Hepatocyte (in vitro differentiated cells): ENCODE measurements around the gene PECR.

Experiments used
- EZH2 ChIP-seq: fragments of 200-600 bp; sonication (generic); IDR thresholded peaks from 2 replicates; pipeline ENCODE4 v1.6.1; 2016; ENCODE audit warnings: antibody characterized with exemption, mild to moderate bottlenecking, borderline replicate concordance
- EZH2phosphoT487 ChIP-seq: fragments of 200-600 bp; sonication (generic); IDR thresholded peaks from one replicate; pipeline ENCODE4 v1.6.1; 2018; ENCODE audit warnings: antibody characterized with exemption, mild to moderate bottlenecking, low read depth, moderate library complexity; ENCODE audit not compliant: unreplicated experiment, severe bottlenecking
- TF ChIP-seq, protein P1 (sequence below): fragments of 200-600 bp; sonication (generic); IDR thresholded peaks from 2 replicates; pipeline ENCODE4 v1.5.1; 2016; ENCODE audit warnings: antibody characterized with exemption, mild to moderate bottlenecking; ENCODE audit not compliant: poor library complexity

DNA sequence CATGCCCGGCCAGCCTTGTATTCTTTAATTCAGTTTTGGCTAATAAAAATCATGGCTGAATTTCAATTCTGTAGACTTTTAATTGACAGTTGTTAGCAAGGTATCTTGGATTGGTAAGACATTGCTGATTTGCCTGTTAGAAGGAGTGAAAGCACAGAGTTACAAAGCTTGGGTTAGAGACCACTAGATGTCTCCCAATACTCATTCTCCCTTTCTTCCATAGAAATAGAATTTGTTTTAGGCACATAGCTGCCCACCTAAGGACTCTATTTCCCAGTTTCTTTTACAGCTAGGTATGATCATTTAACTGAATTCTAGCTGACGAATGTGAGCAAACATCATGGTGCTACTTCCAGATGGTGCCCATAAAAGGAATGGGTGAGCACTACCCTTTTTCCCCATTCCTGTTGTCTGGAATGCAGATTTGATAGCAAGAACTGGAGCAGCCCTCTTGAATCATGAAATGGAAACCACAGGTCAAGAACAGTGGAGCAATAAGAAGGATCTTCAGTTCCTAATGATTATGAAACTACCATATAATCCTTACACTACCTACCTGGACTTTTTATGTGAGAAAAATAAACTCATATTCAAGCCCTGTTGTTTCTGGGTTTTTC is 17.5 kb downstream of the PECR start:
- TF ChIP-seq, protein P1, sequence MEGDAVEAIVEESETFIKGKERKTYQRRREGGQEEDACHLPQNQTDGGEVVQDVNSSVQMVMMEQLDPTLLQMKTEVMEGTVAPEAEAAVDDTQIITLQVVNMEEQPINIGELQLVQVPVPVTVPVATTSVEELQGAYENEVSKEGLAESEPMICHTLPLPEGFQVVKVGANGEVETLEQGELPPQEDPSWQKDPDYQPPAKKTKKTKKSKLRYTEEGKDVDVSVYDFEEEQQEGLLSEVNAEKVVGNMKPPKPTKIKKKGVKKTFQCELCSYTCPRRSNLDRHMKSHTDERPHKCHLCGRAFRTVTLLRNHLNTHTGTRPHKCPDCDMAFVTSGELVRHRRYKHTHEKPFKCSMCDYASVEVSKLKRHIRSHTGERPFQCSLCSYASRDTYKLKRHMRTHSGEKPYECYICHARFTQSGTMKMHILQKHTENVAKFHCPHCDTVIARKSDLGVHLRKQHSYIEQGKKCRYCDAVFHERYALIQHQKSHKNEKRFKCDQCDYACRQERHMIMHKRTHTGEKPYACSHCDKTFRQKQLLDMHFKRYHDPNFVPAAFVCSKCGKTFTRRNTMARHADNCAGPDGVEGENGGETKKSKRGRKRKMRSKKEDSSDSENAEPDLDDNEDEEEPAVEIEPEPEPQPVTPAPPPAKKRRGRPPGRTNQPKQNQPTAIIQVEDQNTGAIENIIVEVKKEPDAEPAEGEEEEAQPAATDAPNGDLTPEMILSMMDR, result peak; percentile 12
- no peak for TF ChIP-seq EZH2
- no peak for TF ChIP-seq EZH2phosphoT487
